Neural cell (in vitro differentiated cells): ENCODE data around the gene HOXA10.

Experiments used
- CTCF ChIP-seq: fragments of 450-650 bp; IDR thresholded peaks from 2 replicates; pipeline ENCODE4 v1.5.1; 2014; ENCODE audit warnings: antibody characterized with exemption, mild to moderate bottlenecking, moderate library complexity; ENCODE audit not compliant: poor library complexity, severe bottlenecking
- EP300 ChIP-seq: fragments of 450-650 bp; conservative IDR thresholded peaks from 2 replicates; pipeline ENCODE4 v1.6.1; 2014; ENCODE audit warnings: antibody characterized with exemption, mild to moderate bottlenecking, moderate library complexity; ENCODE audit not compliant: poor library complexity, severe bottlenecking
- EZH2 ChIP-seq: fragments of 200-600, 300-800 bp; shearing (Covaris generic), sonication (generic); IDR thresholded peaks from 2 replicates; pipeline ENCODE4 v1.6.1; 2014; ENCODE audit warnings: antibody characterized with exemption, low read length, borderline replicate concordance, mild to moderate bottlenecking; ENCODE audit not compliant: insufficient read depth, poor library complexity, severe bottlenecking
- POLR2AphosphoS5 ChIP-seq: IDR thresholded peaks from 2 replicates; pipeline ENCODE4 v1.6.1; 2012
- RAD21 ChIP-seq: fragments of 450-650 bp; conservative IDR thresholded peaks from 2 replicates; pipeline ENCODE4 v1.6.1; 2014; ENCODE audit warnings: antibody characterized with exemption, mild to moderate bottlenecking, moderate library complexity
- REST ChIP-seq: IDR thresholded peaks from 2 replicates; pipeline ENCODE4 v1.6.1; 2012; ENCODE audit warnings: borderline replicate concordance
- SMC3 ChIP-seq: fragments of 450-650 bp; conservative IDR thresholded peaks from 2 replicates; pipeline ENCODE4 v1.6.1; 2014; ENCODE audit warnings: antibody characterized with exemption, mild to moderate bottlenecking, moderate library complexity; ENCODE audit not compliant: poor library complexity
- TAF1 ChIP-seq: IDR thresholded peaks from 2 replicates; pipeline ENCODE4 v1.6.1; 2012; ENCODE audit warnings: low read depth

GRCh38 chr7:27168265-27168947, 5.7 kb downstream of the HOXA10 start:
- TF ChIP-seq CTCF, result no peak
- TF ChIP-seq EZH2, result no peak
- TF ChIP-seq EP300, result no peak
- TF ChIP-seq REST, result no peak
- TF ChIP-seq POLR2AphosphoS5, result no peak
- TF ChIP-seq RAD21, result no peak
- TF ChIP-seq TAF1, result no peak
- TF ChIP-seq SMC3, result no peak
